Measurements from ENCODE around the gene CEP19. TPM values are rescaled to one million over a fixed set of nuclear protein-coding genes. Genes with fewer than 3 reads are reported as not detected.

CEP19 gene
- total and polyA plus RNA-seq, 7 donors, result 0.76 to 2.6 (median 1.6) TPM

DNA sequence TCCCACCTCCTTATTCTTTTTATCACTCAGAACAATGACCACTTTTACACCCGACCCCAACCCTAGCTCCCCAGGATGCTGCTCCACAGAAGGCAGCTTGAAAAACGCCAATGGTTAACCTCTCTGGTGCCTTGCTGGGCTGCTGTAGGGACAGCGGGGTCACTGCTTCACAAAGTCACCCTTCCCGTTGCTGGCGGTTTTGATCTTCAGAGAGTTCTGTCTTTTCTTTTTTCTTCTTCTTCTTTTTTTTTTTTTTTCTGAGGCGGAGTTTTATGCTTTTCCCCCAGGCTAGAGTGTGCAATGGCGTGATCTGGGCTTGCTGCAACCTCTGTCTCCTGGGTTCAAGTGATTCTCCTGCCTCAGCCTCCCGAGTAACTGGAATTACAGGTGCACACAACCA is 20.7 kb downstream of the CEP19 start:
- intact Hi-C loops (cut with DNase I), result no loop called here
- Histone ChIP-seq H3K27ac (no peak overlapping the region), H3K9me3 (no peaks in the 10 kb centered on the region), H3K4me1 (no peaks in the 10 kb centered on the region), H3K4me3 (no peak overlapping the region), H3K36me3 (no peaks in the 10 kb centered on the region), H3K27me3 (no peaks in the 10 kb centered on the region)
- no peak for DNase-seq
- TF ChIP-seq EP300 (IDR thresholded peaks at IDR 0.05), result no peak
- TF ChIP-seq POLR2AphosphoS5 (IDR thresholded peaks at IDR 0.05), result no peak
- no peak for TF ChIP-seq POLR2A (IDR thresholded peaks at IDR 0.05)
- TF ChIP-seq, protein P1, sequence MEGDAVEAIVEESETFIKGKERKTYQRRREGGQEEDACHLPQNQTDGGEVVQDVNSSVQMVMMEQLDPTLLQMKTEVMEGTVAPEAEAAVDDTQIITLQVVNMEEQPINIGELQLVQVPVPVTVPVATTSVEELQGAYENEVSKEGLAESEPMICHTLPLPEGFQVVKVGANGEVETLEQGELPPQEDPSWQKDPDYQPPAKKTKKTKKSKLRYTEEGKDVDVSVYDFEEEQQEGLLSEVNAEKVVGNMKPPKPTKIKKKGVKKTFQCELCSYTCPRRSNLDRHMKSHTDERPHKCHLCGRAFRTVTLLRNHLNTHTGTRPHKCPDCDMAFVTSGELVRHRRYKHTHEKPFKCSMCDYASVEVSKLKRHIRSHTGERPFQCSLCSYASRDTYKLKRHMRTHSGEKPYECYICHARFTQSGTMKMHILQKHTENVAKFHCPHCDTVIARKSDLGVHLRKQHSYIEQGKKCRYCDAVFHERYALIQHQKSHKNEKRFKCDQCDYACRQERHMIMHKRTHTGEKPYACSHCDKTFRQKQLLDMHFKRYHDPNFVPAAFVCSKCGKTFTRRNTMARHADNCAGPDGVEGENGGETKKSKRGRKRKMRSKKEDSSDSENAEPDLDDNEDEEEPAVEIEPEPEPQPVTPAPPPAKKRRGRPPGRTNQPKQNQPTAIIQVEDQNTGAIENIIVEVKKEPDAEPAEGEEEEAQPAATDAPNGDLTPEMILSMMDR (IDR thresholded peaks at IDR 0.05), result no peak
- WGBS, 2 donors, result 69 to 79% methylated on average over 8 of the region's 8 CpGs

DNA sequence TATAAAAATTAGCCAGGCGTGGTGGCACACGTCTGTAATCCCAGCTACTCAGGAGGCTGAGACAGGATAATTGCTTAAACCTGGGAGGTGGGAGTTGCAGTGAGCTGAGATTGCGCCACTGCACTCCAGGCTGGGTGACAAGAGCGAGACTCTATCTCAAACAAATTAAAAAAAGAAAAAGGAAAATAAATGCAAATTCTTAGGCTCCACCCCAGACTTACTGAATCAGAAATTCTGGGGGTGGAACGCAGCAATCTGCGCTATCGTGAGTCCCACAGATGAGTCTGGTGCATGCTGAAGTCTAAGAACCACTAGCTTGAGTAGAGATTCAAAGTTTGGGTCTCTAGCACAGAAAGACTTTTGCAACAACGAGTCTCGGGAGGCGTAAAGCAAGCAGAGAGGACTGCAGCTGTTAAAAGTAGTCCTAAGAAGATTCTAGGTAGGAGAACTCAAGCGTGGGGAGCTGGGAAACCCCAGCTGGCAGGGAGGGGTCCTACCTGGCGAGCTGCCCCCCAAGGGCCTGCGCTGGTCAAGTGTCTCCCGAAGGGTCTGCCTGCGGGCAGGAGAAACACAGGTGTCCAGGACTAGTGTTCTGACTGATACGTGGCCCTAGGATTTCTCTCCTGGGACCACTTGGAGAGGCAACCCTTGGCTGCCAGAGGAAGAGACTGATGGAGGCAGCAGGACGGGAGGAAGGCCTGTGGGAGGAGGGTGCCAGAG is 21.9 kb downstream of the CEP19 start:
- Histone ChIP-seq H3K4me3 (no peak overlapping the region), H3K9me3 (no peaks in the 10 kb centered on the region), H3K27me3 (no peaks in the 10 kb centered on the region), H3K27ac (no peak overlapping the region), H3K4me1 (peaks cover 0 to 2% (median 1%) of the 10 kb centered on the region in 4 donors), H3K36me3 (no peaks in the 10 kb centered on the region)
- DNase-seq, result no peak
- TF ChIP-seq, protein P1 (IDR thresholded peaks at IDR 0.05), result no peak
- no peak for TF ChIP-seq POLR2A (IDR thresholded peaks at IDR 0.05)
- TF ChIP-seq POLR2AphosphoS5 (IDR thresholded peaks at IDR 0.05), result no peak
- TF ChIP-seq EP300 (IDR thresholded peaks at IDR 0.05), result no peak
- intact Hi-C loops (cut with DNase I), result no loop called here
- 88 to 90% methylated on average over 17 of the region's 17 CpGs for WGBS, 2 donors

DNA sequence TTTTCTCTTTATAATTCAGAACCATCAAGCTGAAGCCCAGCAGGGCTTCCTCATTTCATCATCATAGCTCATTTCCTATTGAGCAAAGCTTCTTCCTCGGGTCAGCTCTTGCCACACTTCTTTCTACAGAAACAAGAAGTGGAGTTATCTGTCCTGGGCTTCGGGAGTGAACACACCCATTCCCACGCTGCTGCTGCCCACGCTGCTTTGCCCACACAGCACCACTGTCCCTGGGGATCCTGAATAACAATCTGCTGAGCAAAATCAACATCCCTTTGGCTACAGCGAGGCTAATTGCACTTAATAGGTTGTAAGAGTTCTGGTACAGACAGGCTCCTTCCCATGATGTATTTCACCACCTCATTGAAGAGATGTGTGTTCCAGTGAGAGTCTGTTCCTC is 23.7 kb downstream of the CEP19 start:
- DNase-seq, result peak; percentile 69
- peak overlapping the region in 1 of 4 donors; percentile 38 for H3K27ac ChIP-seq
- intact Hi-C loops (cut with DNase I), result no loop called here
- H3K36me3 ChIP-seq, result no peaks in the 10 kb centered on the region
- H3K9me3 ChIP-seq, result no peaks in the 10 kb centered on the region
- 38 to 61% methylated on average over 5 of the region's 5 CpGs for WGBS, 2 donors
- peaks cover 0 to 9% (median 8%) of the 10 kb centered on the region in 4 donors for H3K4me1 ChIP-seq
- H3K27me3 ChIP-seq, result no peaks in the 10 kb centered on the region
- peak in 1 of 4 donors; percentile 27 for TF ChIP-seq EP300 (IDR thresholded peaks at IDR 0.05)
- TF ChIP-seq, protein P1 (IDR thresholded peaks at IDR 0.05), result no peak
- peak in 1 of 4 donors; percentile 27 for TF ChIP-seq POLR2AphosphoS5 (IDR thresholded peaks at IDR 0.05)
- no peak overlapping the region for H3K4me3 ChIP-seq

DNA sequence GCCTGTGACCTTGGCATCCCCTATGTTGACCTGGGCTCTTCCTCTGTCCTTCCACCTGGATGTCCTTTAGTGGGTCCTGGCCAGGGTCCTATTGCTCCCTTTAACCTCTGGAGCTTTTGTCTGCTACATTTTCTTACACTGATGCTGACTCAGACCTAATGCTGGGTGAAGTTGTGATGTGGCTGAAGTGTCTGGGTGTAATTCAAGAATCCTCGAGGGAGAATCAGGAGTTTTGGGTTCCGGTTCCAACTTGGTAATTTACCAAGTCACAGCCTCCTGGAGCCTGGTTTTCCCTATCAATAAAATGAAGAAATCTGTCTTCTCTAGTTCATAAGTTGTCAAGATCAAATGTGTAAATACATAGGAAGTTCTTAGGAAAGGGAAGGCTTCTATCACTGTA is 25.6 kb downstream of the CEP19 start:
- H3K9me3 ChIP-seq, result no peaks in the 10 kb centered on the region
- 74 to 88% methylated on average over 2 of the region's 2 CpGs for WGBS, 2 donors
- intact Hi-C loops (cut with DNase I), result no loop called here
- H3K4me3 ChIP-seq, result no peak overlapping the region
- H3K27me3 ChIP-seq, result no peaks in the 10 kb centered on the region
- H3K27ac ChIP-seq, result no peak overlapping the region
- H3K4me1 ChIP-seq, result peaks cover 0 to 9% (median 8%) of the 10 kb centered on the region in 4 donors
- H3K36me3 ChIP-seq, result no peaks in the 10 kb centered on the region
- no peak for TF ChIP-seq POLR2AphosphoS5 (IDR thresholded peaks at IDR 0.05)
- TF ChIP-seq, protein P1 (IDR thresholded peaks at IDR 0.05), result no peak
- no peak for DNase-seq

All from sigmoid colon (tissue), 7 donors.